ENCODE data around the gene SIPA1L3.

GRCh38 chr19:38070573-38070972, 163.6 kb downstream of the SIPA1L3 start:
- TF ChIP-seq CTCF (IDR thresholded peaks at IDR 0.05; ENCODE audit: poor library complexity, severe bottlenecking): no peak
- TF ChIP-seq TAF1 (IDR thresholded peaks at IDR 0.05; ENCODE audit: low read depth): no peak
- TF ChIP-seq REST (IDR thresholded peaks at IDR 0.05; ENCODE audit: borderline replicate concordance): no peak
- TF ChIP-seq POLR2AphosphoS5 (IDR thresholded peaks at IDR 0.05): no peak
- TF ChIP-seq EP300 (conservative IDR thresholded peaks at IDR 0.05; ENCODE audit: poor library complexity, severe bottlenecking): no peak
- TF ChIP-seq SMC3 (conservative IDR thresholded peaks at IDR 0.05; ENCODE audit: poor library complexity): no peak

Measured in neural cell (in vitro differentiated cells).